SKM-1 treated with dmso at 0.1 percent for 144 hours (cell line): ENCODE measurements around the gene ADARB2.

ENCODE experiments used
- DNase-seq: peaks from one replicate; lab custom pipeline; 2025; ENCODE audit not compliant: unreplicated experiment; lab: John Stamatoyannopoulos, UW

Gene ADARB2

DNA sequence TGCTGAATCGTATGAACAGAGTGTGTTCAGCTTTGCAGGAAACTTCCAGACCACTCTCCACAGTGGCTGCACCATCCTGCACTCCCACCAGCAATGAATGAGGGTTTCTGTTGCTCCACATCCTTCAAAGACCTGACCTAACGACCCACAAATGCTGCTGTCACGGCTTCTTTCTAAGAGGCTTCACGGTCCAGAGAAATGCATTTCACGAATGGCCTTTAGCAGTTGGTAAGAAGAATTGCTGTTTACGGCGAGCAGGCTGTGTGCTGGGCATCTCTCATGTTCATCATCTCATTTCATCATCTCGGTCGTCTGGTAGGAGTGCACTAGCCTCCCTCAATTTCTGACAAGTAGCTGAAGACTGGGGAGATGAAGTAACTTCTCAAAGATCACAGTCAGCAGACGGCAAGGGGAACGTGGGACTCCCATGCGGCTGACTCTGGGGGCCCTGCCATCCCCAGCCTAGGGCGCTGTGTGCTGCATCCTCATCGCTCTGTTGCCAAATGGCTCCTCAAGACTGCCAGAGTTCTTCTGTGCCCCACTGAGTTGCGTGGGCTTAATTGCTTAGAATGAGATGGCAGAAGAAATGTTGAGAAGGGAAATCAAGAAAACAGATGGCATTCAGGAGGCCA, 72.9 kb downstream of the ADARB2 start:
- no peak for DNase-seq

DNA sequence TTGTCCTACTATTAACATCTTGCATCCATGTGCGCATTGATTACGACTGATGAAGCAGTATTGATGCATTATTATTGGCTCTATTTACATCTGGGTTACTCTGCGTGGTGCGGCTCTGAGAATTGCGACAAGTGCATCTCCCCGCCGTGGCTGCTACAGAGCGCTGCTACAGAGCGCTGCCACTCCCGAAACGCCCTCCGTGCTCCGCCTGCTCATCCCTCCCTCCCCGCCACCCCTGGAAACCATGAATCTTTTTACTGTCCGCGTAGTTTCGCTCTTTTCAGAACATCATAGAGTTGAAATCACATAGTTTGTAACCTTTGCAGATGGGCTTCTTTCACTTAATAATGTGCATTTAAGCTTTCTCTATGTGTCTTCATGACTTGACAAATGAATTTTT, 74.1 kb downstream of the ADARB2 start:
- no peak for DNase-seq

- no peak for DNase-seq
Measured at GRCh38 chr10:1662438-1663025, 74.8 kb downstream of the ADARB2 start.

- no peak for DNase-seq
Measured at GRCh38 chr10:1661859-1662437, 75.4 kb downstream of the ADARB2 start.

- no peak for DNase-seq
Measured at GRCh38 chr10:1661416-1661815, 75.9 kb downstream of the ADARB2 start.

GRCh38 chr10:1660815-1661214, 76.5 kb downstream of the ADARB2 start:
- no peak for DNase-seq

GRCh38 chr10:1660386-1660785, 76.9 kb downstream of the ADARB2 start:
- no peak for DNase-seq

DNA sequence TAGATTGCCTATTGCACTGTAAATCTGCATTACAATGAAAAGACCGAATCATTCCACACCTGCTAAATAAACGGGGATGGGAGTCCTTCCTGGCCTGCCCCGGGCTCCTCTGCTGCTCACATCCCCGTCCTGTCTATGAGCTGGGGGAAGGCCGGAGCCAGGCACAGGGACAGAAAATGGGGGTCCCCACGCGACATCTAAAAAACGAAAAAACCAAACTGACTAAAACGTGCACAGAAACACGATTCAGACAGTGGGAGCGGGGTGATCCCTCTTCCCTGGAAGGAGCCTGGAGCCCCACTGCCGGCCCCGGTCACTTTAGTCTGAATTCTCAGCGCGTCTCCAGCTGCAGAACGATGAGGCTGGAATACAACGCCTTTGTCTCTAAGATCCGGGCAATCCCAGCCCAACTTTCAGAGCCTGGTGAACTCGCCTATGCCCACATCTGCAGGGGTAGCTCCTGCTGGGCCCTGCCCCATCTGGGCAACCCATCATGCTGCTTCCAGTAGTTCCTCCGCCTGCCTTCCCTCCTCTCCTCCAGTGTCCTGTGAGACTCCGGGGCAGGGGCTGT, 78.0 kb downstream of the ADARB2 start:
- no peak for DNase-seq

GRCh38 chr10:1658658-1659057, 78.7 kb downstream of the ADARB2 start:
- no peak for DNase-seq

GRCh38 chr10:1657479-1657878, 79.8 kb downstream of the ADARB2 start:
- no peak for DNase-seq

DNA sequence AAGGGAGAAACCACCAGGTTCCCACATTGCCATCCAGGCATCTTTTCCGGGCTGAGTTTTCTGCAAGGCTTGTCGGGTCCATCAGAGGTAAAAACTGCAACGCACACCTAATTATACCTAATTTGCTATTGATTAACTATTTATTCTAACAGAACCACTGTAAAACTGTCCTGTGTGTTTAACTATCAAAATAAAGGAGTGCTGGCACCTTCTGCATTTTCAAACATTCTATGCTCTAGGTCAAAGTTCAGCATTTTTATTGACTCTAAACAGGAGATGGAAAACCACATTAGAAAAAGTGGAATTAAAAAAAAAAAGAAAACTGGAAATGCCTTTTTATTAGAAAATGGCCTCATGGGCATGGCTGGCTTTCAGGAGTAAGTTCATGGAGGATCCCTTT, 82.0 kb downstream of the ADARB2 start:
- no peak for DNase-seq

- no peak for DNase-seq
Measured at GRCh38 chr10:1654811-1655356, 82.4 kb downstream of the ADARB2 start.

GRCh38 chr10:1654247-1654646, 83.1 kb downstream of the ADARB2 start:
- no peak for DNase-seq

DNA sequence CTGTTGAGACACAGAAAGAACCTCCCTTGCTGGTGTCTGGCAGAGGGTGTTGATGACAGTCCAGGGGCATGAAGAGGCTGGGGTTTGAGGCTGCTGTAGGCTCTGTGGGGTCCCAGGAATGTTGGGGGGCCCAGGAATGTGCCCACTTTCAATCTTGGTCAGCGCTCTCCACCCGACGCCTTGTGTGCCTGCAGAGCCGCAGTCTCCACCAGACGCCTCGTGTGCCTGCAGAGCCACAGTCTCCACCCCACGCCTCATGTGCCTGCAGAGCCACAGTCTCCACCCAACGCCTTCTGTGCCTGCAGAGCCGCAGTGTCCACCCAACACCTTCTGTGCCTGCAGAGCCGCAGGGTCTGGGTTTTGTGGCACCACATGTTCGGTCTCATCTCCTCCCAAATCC, 84.0 kb downstream of the ADARB2 start:
- no peak for DNase-seq

DNA sequence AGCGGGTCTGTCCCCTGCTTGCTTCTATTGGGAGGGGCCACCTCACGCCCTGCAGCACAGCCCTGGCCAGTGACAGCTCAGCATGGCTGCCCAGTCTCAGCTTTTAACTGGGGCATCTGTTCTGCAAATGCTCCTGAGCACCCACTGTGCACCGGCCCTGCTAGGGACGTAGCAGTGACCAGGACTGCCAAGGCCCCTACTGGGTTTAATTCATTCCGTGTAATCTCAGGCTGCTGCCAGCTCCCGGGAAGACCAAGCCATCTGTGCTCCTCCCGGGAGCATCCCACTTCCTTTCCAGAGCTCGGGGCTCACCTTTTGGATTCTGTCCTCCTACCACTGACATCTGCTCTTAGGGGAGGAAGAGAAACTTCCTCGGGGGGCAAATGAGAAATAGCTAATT, 85.2 kb downstream of the ADARB2 start:
- no peak for DNase-seq

GRCh38 chr10:1651270-1651966, 85.9 kb downstream of the ADARB2 start:
- DNase-seq = no peak

DNA sequence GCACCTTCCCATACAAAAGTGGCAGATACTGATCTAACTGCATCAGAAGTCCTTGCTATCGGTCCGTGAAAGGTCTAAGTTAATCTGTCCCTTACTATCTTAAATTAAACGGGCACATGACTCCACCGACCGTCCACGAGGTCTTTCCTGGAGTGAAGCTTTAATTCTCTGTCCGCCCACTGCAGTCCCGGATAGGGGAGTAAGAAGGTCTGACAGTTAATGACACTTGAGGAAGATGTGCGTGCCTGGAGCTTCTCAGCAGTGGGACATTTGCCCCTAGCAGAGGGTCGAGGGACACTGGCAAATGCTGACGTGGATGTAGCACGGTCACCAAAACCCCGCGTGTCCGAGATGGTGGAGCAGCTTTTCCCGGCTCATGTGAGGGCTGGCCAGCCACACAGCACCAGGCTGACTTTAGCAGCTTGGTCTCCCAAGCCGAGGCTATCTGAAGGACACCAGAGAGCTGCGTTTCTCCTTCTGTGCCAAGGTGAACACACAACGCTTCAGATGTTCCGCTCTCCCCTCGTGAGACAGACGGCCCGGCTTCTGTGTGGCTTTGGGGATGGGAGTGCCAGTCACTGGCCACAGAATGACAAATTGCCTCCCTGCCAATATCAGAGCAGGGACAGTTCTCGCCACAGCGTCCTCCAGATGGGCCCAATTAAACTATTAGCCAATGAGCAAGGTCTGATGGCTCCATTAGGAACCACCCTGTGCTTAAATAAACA, 86.6 kb downstream of the ADARB2 start:
- no peak for DNase-seq

- no peak for DNase-seq
Measured at GRCh38 chr10:1648648-1649047, 88.7 kb downstream of the ADARB2 start.

DNA sequence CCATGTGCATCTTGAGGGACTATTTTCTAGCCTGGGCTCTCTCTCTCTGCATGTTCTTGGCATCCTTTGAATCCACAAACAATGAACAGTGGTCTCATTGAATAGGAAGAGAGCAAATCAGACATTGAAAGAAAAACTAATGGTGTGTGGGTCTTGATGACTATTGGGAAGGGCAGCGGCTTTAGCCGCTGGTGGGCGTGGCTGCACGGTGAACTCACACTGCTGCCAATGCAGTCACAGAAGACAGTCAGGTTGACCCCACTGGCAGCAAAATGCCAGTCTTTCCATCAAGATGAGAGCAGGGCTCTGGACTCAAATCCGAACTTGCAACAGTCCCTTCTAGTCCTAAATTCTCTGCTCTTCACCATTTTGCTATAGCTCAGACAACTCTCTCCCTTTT, 91.0 kb downstream of the ADARB2 start:
- DNase-seq = no peak

GRCh38 chr10:1645896-1646295, 91.4 kb downstream of the ADARB2 start:
- DNase-seq = no peak

DNA sequence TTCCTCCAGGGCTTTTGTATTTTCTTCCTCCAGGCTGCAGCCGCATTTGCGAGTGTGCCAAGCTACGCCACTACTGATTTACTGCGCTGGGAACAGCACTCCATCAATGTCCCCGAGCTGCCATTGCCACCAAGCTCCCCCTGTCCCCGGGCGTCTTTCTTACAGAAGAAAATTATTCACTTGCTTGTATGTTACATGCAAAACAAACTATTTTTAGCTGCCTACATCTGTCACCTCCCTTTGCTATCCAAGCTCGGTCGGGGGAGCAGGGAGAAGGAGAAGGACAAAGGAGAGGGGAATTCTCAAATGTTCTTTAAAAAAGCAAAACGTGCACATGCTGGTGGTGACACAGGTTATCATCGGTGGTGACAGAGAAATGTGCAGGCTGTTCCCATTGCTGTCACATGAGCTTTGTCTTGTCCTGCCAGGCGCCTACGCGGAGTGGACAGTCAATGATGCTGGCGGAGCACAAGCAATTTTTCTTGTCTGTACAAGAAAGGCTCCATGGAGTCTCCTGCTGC, 93.1 kb downstream of the ADARB2 start:
- no peak for DNase-seq
